MM.1S (cell line): ENCODE results near the gene EFEMP1.

Source experiments
- DNase-seq: peaks from one replicate; pipeline ENCODE4 v3.0.0-alpha.2; 2015
- H2AFZ ChIP-seq: fragments of 300-600 bp; sonication (generic); 2 replicates; pipeline ENCODE4 v1.6.0; 2016; ENCODE audit warnings: antibody characterized with exemption, low read length
- H3F3A ChIP-seq: fragments of 300-600 bp; sonication (generic); 2 replicates; pipeline ENCODE4 v1.6.1; 2016; ENCODE audit warnings: mild to moderate bottlenecking, antibody characterized with exemption, low read length, moderate library complexity, mixed read lengths; ENCODE audit not compliant: insufficient read depth
- H3K27ac ChIP-seq: fragments of 300-600 bp; sonication (generic); 2 replicates; pipeline ENCODE4 v1.5.1; 2016; ENCODE audit warnings: mild to moderate bottlenecking, low read length
- H3K27me3 ChIP-seq: fragments of 300-600 bp; sonication (generic); replicated peaks from 2 replicates; pipeline ENCODE4 v1.6.0; 2016; ENCODE audit warnings: low read length; ENCODE audit not compliant: insufficient read depth
- H3K36me3 ChIP-seq: fragments of 300-600 bp; sonication (generic); replicated peaks from 2 replicates; pipeline ENCODE4 v1.6.1; 2016; ENCODE audit warnings: mild to moderate bottlenecking, low read length, mixed read lengths; ENCODE audit not compliant: insufficient read depth
- H3K4me1 ChIP-seq: fragments of 300-600 bp; sonication (generic); 2 replicates; pipeline ENCODE4 v1.6.1; 2016; ENCODE audit warnings: low read length, mixed read lengths
- H3K4me2 ChIP-seq: fragments of 300-600 bp; sonication (generic); 2 replicates; pipeline ENCODE4 v1.6.0; 2016; ENCODE audit warnings: low read depth, low read length
- H3K4me3 ChIP-seq: fragments of 300-600 bp; sonication (generic); 2 replicates; pipeline ENCODE4 v1.5.1; 2016; ENCODE audit warnings: low read length, mixed read lengths
- H3K79me2 ChIP-seq: fragments of 300-600 bp; sonication (generic); 2 replicates; pipeline ENCODE4 v1.6.1; 2016; ENCODE audit warnings: mixed run types, low read length, mixed read lengths
- H3K9ac ChIP-seq: fragments of 300-600 bp; sonication (generic); 2 replicates; pipeline ENCODE4 v1.6.1; 2016; ENCODE audit warnings: low read length, mixed read lengths
- H3K9me2 ChIP-seq: fragments of 300-600 bp; sonication (generic); replicated peaks from 2 replicates; pipeline ENCODE4 v1.6.1; 2016; ENCODE audit warnings: mild to moderate bottlenecking, low read length, mixed read lengths; ENCODE audit not compliant: insufficient read depth
- H3K9me3 ChIP-seq: fragments of 300-600 bp; sonication (generic); replicated peaks from 2 replicates; pipeline ENCODE4 v1.6.1; 2016; ENCODE audit warnings: mild to moderate bottlenecking, low read length, mixed read lengths; ENCODE audit not compliant: insufficient read depth
- H4K20me1 ChIP-seq: fragments of 300-600 bp; sonication (generic); 2 replicates; pipeline ENCODE4 v1.6.1; 2016; ENCODE audit warnings: mild to moderate bottlenecking, low read length, moderate library complexity, mixed read lengths; ENCODE audit not compliant: insufficient read depth
- EZH2 ChIP-seq: fragments of 300-600 bp; sonication (generic); optimal IDR thresholded peaks from 2 replicates; pipeline ENCODE3; 2017; ENCODE audit warnings: low read depth, mild to moderate bottlenecking, antibody characterized with exemption, low read length, mixed read lengths
- EZH2phosphoT487 ChIP-seq: fragments of 300-600 bp; sonication (generic); IDR thresholded peaks from 2 replicates; pipeline ENCODE4 v1.6.1; 2018; ENCODE audit warnings: antibody characterized with exemption, low read length
- TF ChIP-seq, protein P1 (sequence below): fragments of 300-600 bp; sonication (generic); IDR thresholded peaks from 2 replicates; pipeline ENCODE4 v1.5.1; 2016; ENCODE audit warnings: antibody characterized with exemption, low read length, mixed read lengths

The EFEMP1 gene

DNA sequence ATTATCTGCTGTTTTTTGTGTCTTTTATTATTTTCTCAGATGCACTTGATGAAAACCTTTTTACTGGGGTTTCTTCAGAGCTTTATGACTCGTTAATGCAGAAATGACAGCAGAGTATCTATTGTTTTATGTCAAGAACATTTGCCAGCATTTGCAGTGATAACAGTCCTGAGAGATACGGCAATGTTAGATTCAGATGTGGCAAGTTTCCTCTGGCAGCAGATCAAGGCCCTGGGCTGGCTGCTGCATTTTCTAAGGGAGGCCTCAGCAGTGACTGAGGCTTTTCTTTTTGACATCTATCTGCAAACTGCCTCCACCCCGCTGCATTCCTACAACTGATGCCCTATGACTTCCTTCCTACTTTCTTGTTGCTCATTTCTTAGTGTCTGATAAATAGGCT, 40.2 kb downstream of the EFEMP1 start:
- no peaks in the 10 kb centered on the region for H3K27me3 ChIP-seq
- DNase-seq, result no peak
- no peaks in the 10 kb centered on the region for H4K20me1 ChIP-seq
- no peaks in the 10 kb centered on the region for H3K9me2 ChIP-seq
- no peaks in the 10 kb centered on the region for H3K4me1 ChIP-seq
- H3K79me2 ChIP-seq, result no peaks in the 10 kb centered on the region
- no peak overlapping the region for H3K4me3 ChIP-seq
- no peak overlapping the region for H3K4me2 ChIP-seq
- no peaks in the 10 kb centered on the region for H3K9me3 ChIP-seq
- no peak overlapping the region for H3K27ac ChIP-seq
- TF ChIP-seq, protein P1, sequence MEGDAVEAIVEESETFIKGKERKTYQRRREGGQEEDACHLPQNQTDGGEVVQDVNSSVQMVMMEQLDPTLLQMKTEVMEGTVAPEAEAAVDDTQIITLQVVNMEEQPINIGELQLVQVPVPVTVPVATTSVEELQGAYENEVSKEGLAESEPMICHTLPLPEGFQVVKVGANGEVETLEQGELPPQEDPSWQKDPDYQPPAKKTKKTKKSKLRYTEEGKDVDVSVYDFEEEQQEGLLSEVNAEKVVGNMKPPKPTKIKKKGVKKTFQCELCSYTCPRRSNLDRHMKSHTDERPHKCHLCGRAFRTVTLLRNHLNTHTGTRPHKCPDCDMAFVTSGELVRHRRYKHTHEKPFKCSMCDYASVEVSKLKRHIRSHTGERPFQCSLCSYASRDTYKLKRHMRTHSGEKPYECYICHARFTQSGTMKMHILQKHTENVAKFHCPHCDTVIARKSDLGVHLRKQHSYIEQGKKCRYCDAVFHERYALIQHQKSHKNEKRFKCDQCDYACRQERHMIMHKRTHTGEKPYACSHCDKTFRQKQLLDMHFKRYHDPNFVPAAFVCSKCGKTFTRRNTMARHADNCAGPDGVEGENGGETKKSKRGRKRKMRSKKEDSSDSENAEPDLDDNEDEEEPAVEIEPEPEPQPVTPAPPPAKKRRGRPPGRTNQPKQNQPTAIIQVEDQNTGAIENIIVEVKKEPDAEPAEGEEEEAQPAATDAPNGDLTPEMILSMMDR, result no peak
- no peak for TF ChIP-seq EZH2
- no peak for TF ChIP-seq EZH2phosphoT487
- H2AFZ ChIP-seq, result no peak overlapping the region
- H3K36me3 ChIP-seq, result no peaks in the 10 kb centered on the region
- H3F3A ChIP-seq, result no peaks in the 10 kb centered on the region
- H3K9ac ChIP-seq, result no peak overlapping the region

DNA sequence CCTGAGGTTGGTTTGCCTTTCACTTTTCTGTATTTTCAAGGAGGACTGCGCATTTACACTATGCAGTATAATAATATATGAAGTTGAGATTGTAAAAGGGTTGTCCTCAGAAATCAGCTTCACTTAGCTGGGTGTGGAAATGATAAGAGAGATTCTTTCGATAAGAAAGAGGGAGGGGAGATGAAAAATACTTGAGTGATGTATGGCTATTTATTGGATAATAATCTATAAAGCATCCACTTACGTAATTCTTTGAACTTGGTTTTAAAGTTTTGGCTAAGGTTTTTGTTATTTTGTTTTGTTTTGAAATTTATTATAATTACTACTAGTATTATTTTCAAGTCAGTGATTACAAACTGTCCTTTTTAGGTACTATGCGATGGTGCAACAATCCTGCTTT, 40.6 kb downstream of the EFEMP1 start:
- Histone ChIP-seq H3K4me2 (no peak overlapping the region), H2AFZ (no peak overlapping the region)
- TF ChIP-seq, protein P1, result no peak
- no peak for TF ChIP-seq EZH2phosphoT487
- no peak for TF ChIP-seq EZH2

DNA sequence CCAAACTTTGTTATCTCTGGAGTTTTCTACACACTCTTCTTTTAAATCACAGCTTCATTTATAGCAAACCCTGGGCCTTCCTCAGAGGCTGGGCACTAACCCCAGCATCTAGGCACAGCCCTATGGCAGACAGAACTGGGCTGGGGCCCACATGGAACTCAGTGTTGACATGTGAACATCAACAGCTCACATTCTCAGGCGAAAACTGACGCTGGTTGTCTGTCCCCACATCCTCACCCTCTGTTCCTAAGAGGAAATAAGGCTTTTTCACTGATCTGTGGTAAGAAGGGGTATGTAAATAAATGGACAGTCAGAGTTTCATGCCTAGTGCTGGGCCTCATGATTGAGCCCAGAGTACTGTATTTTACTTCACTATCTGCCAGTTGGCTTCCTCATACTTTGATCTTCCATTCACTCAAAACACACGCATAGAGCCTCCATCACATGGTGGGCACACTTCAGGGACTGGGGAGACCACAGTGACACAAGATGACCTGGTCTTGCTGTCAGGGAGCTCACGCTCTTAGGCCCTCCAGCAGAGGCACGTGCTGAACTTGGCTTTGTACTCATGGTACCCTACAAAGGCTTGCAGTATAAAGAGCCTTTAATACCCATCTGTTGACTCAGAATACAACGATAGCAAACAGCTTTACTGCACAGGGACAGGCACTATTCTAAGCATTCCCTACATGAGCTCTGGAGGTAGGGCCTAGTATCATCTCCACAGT, 43.0 kb downstream of the EFEMP1 start:
- Histone ChIP-seq H3K79me2 (no peaks in the 10 kb centered on the region), H3K4me1 (peaks cover 9% of the 10 kb centered on the region; the same call in 1 of the 2 replicates), H3K27ac (no peak overlapping the region), H3K36me3 (no peaks in the 10 kb centered on the region), H3K9me3 (no peaks in the 10 kb centered on the region), H4K20me1 (no peaks in the 10 kb centered on the region), H3K4me2 (no peak overlapping the region), H2AFZ (no peak overlapping the region), H3K4me3 (no peak overlapping the region), H3F3A (peaks cover 10% of the 10 kb centered on the region), H3K9me2 (no peaks in the 10 kb centered on the region), H3K27me3 (no peaks in the 10 kb centered on the region), H3K9ac (no peak overlapping the region)
- no peak for DNase-seq
- TF ChIP-seq, protein P1, result no peak
- no peak for TF ChIP-seq EZH2
- no peak for TF ChIP-seq EZH2phosphoT487

More for the DNA sequence above, 40.6 kb downstream of the EFEMP1 start:
- no peaks in the 10 kb centered on the region for H3F3A ChIP-seq
- H3K79me2 ChIP-seq, result no peaks in the 10 kb centered on the region
- no peaks in the 10 kb centered on the region for H3K9me2 ChIP-seq
- no peaks in the 10 kb centered on the region for H3K9me3 ChIP-seq
- DNase-seq, result no peak
- no peaks in the 10 kb centered on the region for H4K20me1 ChIP-seq
- H3K27me3 ChIP-seq, result no peaks in the 10 kb centered on the region
- H3K4me1 ChIP-seq, result no peaks in the 10 kb centered on the region
- H3K36me3 ChIP-seq, result no peaks in the 10 kb centered on the region
- H3K9ac ChIP-seq, result no peak overlapping the region
- no peak overlapping the region for H3K4me3 ChIP-seq
- H3K27ac ChIP-seq, result no peak overlapping the region
